H1 (cell line): ENCODE data around the gene REPS2. TPM values are rescaled to one million over a fixed set of nuclear protein-coding genes. Genes with fewer than 3 reads are reported as not detected.

Experiments
- CBX5 ChIP-seq: fragments of 300-800, 300-1000 bp; sonication (generic); IDR thresholded peaks from 2 replicates; pipeline ENCODE4 v1.7.1; 2016; ENCODE audit warnings: antibody characterized with exemption, low read length, low read depth
- CHD1 ChIP-seq: IDR thresholded peaks from 2 replicates; pipeline ENCODE4 v1.6.1; 2012; ENCODE audit warnings: low read depth, low read length, improper control_type of control experiment
- CHD7 ChIP-seq: fragments of 300-600 bp; sonication (generic); IDR thresholded peaks from 2 replicates; pipeline ENCODE4 v1.7.1; 2012; ENCODE audit warnings: low read length, moderate library complexity, mild to moderate bottlenecking, inconsistent platforms; ENCODE audit not compliant: insufficient replicate concordance
- CTBP2 ChIP-seq: IDR thresholded peaks from 2 replicates; pipeline ENCODE4 v1.7.0; 2011; ENCODE audit warnings: borderline replicate concordance, mild to moderate bottlenecking, moderate library complexity, mixed read lengths, low read length; ENCODE audit not compliant: insufficient read depth, insufficient read length
- FOSL1 ChIP-seq: IDR thresholded peaks from 2 replicates; pipeline ENCODE4 v1.6.1; 2011; ENCODE audit warnings: mild to moderate bottlenecking, low read depth, low read length, moderate library complexity; ENCODE audit not compliant: insufficient read depth
- KDM4A ChIP-seq: IDR thresholded peaks from one replicate; pipeline ENCODE4 v1.7.1; 2012; ENCODE audit warnings: low read depth, mild to moderate bottlenecking, moderate library complexity, low read length, inconsistent platforms; ENCODE audit not compliant: severe bottlenecking
- KDM5A ChIP-seq: fragments of 200-600 bp; IDR thresholded peaks from 2 replicates; pipeline ENCODE4 v1.7.1; 2012; ENCODE audit warnings: mild to moderate bottlenecking, low read length, inconsistent platforms, mixed read lengths
- MAFK ChIP-seq: IDR thresholded peaks from 2 replicates; pipeline ENCODE4 v1.6.1; 2012; ENCODE audit warnings: low read depth, mild to moderate bottlenecking, improper control_type of control experiment, low read length
- RFX5 ChIP-seq: IDR thresholded peaks from 2 replicates; pipeline ENCODE4 v1.6.1; 2011; ENCODE audit warnings: low read depth, low read length, improper control_type of control experiment, borderline replicate concordance
- SAP30 ChIP-seq: fragments of 300-600 bp; sonication (generic); IDR thresholded peaks from 2 replicates; pipeline ENCODE4 v1.7.1; 2012; ENCODE audit warnings: low read length, moderate library complexity, mild to moderate bottlenecking, inconsistent platforms; ENCODE audit not compliant: insufficient read depth, insufficient replicate concordance
- SRF ChIP-seq: IDR thresholded peaks from 2 replicates; pipeline ENCODE4 v1.6.1; 2011; ENCODE audit warnings: mild to moderate bottlenecking, low read depth, low read length, moderate library complexity
- TBP ChIP-seq: IDR thresholded peaks from 2 replicates; pipeline ENCODE4 v1.6.1; 2011; ENCODE audit warnings: low read depth, low read length, improper control_type of control experiment
- polyA plus RNA-seq, 7 experiments: library from polyadenylated mRNA; depleted of rRNA in 3 of 7; stranded (reverse) in 5 of 7; unstranded in 2 of 7; fragments of >200 nt in 5 of 7; fragments of 200-250 nt in 2 of 7; gene quantifications; 1 replicate in 5 of 7; 2 replicates in 1 of 7; 4 replicates in 1 of 7; pipeline versions ENCODE4 v1.2.1 to v1.2.3, GENCODE V29; 2011 to 2013; ENCODE audit warnings: missing spikeins in 2 of 7, mixed read lengths in 2 of 7
- total RNA-seq: library from RNA; stranded (reverse); fragmentation: NEBNext Ultra II Directional; extraction: Animal tissue kit (Norgen Biotek cat#: 25700); gene quantifications from 2 replicates; pipeline ENCODE4 v1.2.1, GENCODE V29; 2021

REPS2 gene
- total and polyA plus RNA-seq, 2 of the 8 experiments (the other 6 are each of a cell fraction or from before 2014, with no cell fraction given): 0.79 to 4.3 TPM

DNA sequence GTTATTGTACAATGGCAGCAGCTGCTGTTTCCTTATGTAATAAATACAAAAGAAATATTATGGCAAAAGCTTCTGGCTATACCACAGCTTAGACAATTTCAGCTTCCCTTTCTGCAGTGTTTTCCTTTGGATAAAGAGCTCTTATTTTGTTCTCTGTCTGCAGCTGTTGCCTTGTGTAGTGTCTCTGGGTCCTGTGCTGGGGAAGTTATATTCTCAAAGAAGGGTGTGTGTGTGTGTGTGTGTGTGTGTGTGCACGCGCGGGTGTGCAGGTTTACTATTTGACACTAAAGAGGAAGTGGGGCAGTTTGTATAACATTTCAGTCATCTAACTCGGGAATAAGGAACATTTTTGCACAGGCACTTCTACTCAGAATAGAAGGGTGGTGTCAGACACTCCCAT is 83.6 kb downstream of the REPS2 start (continued):
- no peak for TF ChIP-seq CHD7
- no peak for TF ChIP-seq KDM4A
- no peak for TF ChIP-seq CBX5
- no peak for TF ChIP-seq KDM5A
- TF ChIP-seq FOSL1: no peak
- no peak for TF ChIP-seq CTBP2
- no peak for TF ChIP-seq CHD1
- no peak for TF ChIP-seq RFX5
- no peak for TF ChIP-seq TBP
- TF ChIP-seq SRF: no peak
- no peak for TF ChIP-seq MAFK
- TF ChIP-seq SAP30: no peak
